Measurements from ENCODE around the gene SCEL.
"Not testable (repeated sequence)": the region's sequence is repeated elsewhere in the genome, so short reads cannot be mapped to it uniquely, and the experiment has no call there.

SCEL gene

DNA sequence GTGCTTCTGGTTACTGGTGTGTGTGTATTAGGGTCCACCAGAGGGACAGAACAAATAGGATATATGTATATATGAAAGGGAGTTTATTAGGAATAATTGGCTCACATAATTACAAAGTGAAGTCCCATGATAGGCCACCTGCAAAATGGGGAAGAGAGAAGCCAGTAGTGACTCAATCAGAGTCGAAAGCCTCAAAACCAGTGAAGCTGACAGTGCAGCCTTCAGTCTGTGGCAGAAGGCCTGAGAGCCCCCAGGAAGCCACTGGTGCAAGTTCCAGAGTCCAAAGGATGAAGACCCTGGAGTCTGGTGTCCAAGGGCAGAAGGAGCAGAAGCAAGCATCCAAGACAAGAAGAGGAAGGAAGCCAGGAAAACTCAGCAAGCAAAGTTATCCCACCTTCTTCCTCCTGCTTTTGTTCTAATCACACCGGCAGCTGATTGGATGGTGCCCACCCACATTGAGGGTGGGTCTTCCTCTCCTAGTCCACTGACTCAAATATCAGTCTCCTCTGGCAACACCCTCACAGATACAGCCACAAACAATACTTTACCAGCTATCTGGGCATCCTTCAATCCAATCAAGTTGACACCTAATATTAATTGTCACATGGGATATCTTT is 21.7 kb upstream of the SCEL start:
- Mint-ChIP-seq H3K27ac (peak overlapping the region; percentile 56), H3K36me3 (no peaks in the 10 kb centered on the region), H3K9me3 (no peaks in the 10 kb centered on the region), H3K4me1 (peaks cover 18% of the 10 kb centered on the region), H3K4me3 (peak overlapping the region; percentile 41), H3K27me3 (no peaks in the 10 kb centered on the region)
- peak in 1 of 2 donors; percentile 18 for DNase-seq (ENCODE audit: low spot score in 2 of 2)
- peak; percentile 93 for ATAC-seq (ENCODE audit: low read depth)

DNA sequence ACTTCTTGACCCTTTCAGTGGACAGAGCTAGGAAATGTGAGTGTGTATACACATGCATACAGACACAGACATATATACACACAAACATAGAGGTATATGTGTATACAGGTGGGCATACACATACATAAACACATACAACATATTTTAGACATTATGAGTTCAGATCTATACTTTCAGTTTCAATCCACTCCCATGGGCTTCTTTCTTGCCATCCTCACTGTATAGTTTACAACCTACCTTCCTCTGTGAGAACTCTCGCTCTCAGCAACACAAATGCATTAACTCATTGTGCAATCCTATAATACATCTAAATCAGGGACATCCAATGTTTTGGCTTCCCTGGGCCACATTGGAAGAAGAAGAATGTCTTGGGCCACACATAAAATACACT is 21.2 kb upstream of the SCEL start:
- Mint-ChIP-seq H3K9me3 (no peaks in the 10 kb centered on the region), H3K4me3 (peak overlapping the region; percentile 27), H3K27ac (peak overlapping the region; percentile 56), H3K36me3 (no peaks in the 10 kb centered on the region), H3K27me3 (no peaks in the 10 kb centered on the region), H3K4me1 (peaks cover 18% of the 10 kb centered on the region)
- ATAC-seq (ENCODE audit: low read depth): peak; percentile 77
- DNase-seq (ENCODE audit: low spot score in 2 of 2): no peak

DNA sequence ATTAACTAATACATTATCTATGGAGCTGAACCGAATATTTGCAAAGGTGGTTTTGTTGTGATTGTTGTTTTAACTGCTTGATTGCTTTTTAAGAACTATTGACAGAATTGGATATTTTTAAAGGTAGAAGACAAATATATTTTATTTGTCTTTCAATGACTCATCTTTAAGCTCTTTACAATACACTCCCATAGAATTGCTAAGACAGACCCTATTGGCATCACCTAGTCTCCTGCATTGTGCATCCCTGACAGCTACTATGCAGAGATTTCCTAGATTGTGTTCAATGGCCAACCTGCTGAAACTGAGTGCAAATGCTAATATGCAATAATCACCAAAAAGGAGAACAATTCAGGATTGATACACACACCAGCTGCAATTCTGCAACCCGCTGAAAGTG is 19.7 kb upstream of the SCEL start:
- H3K36me3 Mint-ChIP-seq: no peaks in the 10 kb centered on the region
- H3K27me3 Mint-ChIP-seq: peaks cover 2% of the 10 kb centered on the region
- ATAC-seq (ENCODE audit: low read depth): no peak
- H3K4me3 Mint-ChIP-seq: no peak overlapping the region
- no peak for DNase-seq (ENCODE audit: low spot score in 2 of 2)
- peaks cover 18% of the 10 kb centered on the region for H3K4me1 Mint-ChIP-seq
- H3K9me3 Mint-ChIP-seq: no peaks in the 10 kb centered on the region
- H3K27ac Mint-ChIP-seq: no peak overlapping the region

DNA sequence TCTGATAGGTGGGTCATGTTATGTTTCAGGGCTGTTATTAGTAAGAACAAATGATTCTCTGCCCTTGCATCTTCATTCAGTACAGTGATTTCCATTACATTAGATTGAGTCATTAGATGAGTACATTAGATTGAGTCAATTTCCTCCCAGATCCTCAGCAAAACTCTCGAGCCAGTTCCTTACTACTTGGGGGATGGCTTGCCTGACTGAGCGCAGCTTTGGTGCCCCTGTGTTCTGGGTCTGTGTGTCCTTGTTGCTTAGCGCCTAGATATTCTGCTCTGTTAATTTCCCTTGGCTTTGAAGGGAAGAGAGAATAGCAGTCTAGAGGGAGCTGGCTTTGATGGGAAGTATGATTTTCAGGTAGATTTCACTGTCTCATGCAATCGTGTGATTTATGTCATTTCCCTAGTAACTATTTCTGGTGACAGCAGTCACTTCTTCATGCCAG is 19.1 kb upstream of the SCEL start:
- Mint-ChIP-seq H3K27ac (no peak overlapping the region), H3K9me3 (no peaks in the 10 kb centered on the region), H3K4me3 (no peak overlapping the region), H3K36me3 (no peaks in the 10 kb centered on the region), H3K4me1 (peaks cover 18% of the 10 kb centered on the region), H3K27me3 (peaks cover 2% of the 10 kb centered on the region)
- no peak for ATAC-seq (ENCODE audit: low read depth)
- DNase-seq (ENCODE audit: low spot score in 2 of 2): no peak

DNA sequence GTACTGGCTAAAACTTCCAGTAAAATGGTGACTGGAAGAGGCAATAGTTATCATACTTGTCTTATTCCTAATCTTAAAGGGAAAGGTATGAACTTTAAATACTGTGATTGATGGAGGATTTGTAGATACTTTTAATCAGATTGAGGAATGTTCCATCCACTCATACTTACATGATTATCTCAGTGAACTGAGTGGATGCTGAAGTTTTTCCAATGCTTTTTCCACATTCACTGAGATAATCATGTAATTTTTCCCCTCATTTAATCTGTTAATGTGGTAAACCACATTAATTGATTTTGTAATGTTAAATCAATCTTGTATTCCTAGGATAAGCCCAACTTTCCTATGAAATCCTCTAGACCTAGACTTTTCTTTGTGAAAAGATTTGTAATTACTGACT is 17.2 kb upstream of the SCEL start:
- H3K27me3 Mint-ChIP-seq: peaks cover 2% of the 10 kb centered on the region
- ATAC-seq (ENCODE audit: low read depth) (no peak), DNase-seq (ENCODE audit: low spot score in 2 of 2) (no peak)
- no peaks in the 10 kb centered on the region for H3K36me3 Mint-ChIP-seq
- H3K4me3 Mint-ChIP-seq: no peak overlapping the region
- no peaks in the 10 kb centered on the region for H3K9me3 Mint-ChIP-seq
- H3K4me1 Mint-ChIP-seq: peaks cover 20% of the 10 kb centered on the region
- no peak overlapping the region for H3K27ac Mint-ChIP-seq

DNA sequence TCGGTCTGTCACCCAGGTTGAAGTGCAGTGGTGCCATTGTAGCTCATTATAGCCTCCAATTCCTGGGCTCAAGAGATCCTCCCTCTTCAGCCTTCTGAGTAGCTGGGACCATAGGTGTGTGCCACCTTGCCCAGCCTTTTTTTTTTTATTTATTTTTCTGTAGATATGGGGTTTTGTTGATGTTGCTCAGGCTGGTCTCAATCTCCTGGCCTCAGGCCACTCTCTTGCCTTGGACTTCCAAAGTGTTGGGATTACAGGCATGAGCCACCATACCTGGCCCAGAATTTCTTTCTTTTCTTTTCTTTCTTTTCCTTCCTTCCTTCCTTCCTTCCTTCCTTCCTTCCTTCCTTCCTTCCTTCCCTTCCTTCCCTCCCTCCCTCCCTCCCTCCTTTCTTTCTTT is 16.1 kb upstream of the SCEL start:
- H3K4me3 Mint-ChIP-seq; H3K9me3 Mint-ChIP-seq; H3K27ac Mint-ChIP-seq; H3K27me3 Mint-ChIP-seq; ATAC-seq (ENCODE audit: low read depth); H3K4me1 Mint-ChIP-seq; DNase-seq (ENCODE audit: low spot score in 2 of 2); H3K36me3 Mint-ChIP-seq: not testable (repeated sequence)

DNA sequence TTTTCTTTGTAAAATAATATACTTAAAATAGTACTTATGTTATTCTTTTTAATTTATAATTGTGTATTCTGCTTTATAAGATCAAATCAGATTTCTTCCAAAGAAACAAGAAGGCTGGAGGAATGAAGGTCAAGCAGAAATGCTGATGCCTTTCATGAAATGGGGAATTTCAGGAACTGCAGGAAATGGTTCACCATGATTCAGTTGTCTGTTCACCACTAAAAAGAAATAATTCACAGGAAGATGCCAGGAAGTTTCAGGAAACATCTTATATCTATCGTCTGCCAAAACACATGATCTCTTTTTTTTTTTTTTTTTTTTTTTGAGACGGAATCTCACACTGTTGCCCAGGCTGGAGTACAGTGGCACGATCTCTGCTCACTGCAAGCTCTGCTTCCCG is 15.7 kb upstream of the SCEL start:
- Mint-ChIP-seq H3K9me3 (no peaks in the 10 kb centered on the region), H3K36me3 (no peaks in the 10 kb centered on the region), H3K4me1 (peaks cover 8% of the 10 kb centered on the region), H3K27ac (no peak overlapping the region), H3K4me3 (no peak overlapping the region), H3K27me3 (peaks cover 2% of the 10 kb centered on the region)
- no peak for DNase-seq (ENCODE audit: low spot score in 2 of 2)
- no peak for ATAC-seq (ENCODE audit: low read depth)

DNA sequence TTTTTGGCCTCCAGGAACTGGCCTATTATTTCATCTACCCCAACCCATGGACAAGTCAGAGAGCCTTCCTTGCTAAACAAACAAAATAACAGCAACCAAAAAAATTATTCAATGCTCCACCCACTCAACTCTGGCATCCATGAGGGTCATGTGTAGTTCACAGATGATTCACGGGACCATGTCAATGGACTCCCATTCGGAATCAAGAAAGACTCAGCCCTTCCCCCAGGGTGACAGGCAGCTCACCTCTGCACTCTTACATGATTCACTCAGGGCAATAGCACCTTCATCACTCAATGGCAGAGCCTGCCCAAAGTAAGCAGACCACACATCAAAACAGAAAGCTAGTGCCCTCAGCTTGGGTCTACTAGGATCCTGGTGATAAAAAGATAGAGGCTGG is 14.3 kb upstream of the SCEL start:
- H3K36me3 Mint-ChIP-seq: no peaks in the 10 kb centered on the region
- no peak overlapping the region for H3K4me3 Mint-ChIP-seq
- H3K27ac Mint-ChIP-seq: no peak overlapping the region
- ATAC-seq (ENCODE audit: low read depth): no peak
- no peaks in the 10 kb centered on the region for H3K9me3 Mint-ChIP-seq
- H3K27me3 Mint-ChIP-seq: peaks cover 5% of the 10 kb centered on the region
- no peak for DNase-seq (ENCODE audit: low spot score in 2 of 2)
- H3K4me1 Mint-ChIP-seq: peaks cover 5% of the 10 kb centered on the region

DNA sequence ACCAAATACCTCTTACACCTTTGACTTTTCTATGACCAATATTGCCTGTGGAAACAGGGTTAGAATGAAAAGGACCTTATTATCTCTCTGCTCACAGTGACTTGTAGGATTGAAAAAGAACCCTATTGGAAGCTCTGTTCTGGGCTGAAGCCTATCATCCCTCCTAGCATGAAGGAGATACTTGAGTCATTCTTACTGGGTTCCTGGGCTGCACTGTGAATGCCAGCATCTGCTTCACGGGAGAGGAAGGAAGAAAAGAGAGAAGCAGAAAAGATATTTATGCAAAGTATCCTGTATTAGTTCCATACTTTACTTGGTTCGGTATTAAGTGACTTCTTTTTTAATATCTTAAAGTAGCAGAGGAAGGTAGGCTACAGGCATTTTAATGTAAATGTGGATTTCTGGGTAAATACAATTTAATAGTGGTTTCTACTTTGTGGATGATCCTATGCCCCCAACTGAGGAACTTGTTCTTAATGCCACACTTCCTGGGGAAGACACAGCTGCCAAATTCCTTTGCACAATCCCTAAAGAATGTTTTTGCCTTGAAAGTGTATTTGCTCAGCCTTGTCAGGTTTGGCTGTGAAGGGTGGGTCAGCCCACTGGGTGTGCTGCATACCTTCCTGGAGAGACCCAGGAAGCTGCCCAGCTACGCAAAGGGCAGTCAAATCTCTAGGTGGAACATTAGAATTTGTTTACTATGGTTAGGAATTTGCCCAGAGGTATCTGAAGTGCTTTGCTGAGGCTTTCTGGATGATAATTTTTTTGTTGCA is 13.7 kb upstream of the SCEL start:
- ATAC-seq (ENCODE audit: low read depth): no peak
- no peak overlapping the region for H3K4me3 Mint-ChIP-seq

DNA sequence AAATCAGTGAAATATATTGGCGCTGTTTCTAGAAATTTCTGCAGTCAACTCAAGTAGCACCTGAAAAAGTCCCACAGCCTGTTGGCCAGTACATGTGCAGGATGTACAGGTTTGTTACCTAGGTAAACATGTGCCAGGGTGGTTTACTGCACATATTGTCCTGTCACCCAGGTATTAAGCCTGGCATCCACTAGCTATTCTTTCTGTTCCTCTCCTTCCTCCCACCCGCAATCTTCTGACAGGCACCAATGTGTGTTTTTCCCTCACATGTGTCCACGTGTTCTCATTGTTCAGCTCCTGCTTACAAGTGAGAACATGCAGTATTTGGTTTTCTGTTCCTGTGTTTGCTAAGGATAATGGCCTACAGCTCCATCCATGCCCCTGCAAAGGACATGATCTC is 13.1 kb upstream of the SCEL start:
- Mint-ChIP-seq H3K4me3 (no peak overlapping the region), H3K27me3 (peaks cover 7% of the 10 kb centered on the region), H3K27ac (no peak overlapping the region), H3K36me3 (no peaks in the 10 kb centered on the region), H3K9me3 (no peaks in the 10 kb centered on the region), H3K4me1 (peaks cover 2% of the 10 kb centered on the region)
- DNase-seq (ENCODE audit: low spot score in 2 of 2): no peak
- ATAC-seq (ENCODE audit: low read depth): no peak

More for the DNA sequence above, 13.7 kb upstream of the SCEL start:
- no peak overlapping the region for H3K27ac Mint-ChIP-seq
- H3K36me3 Mint-ChIP-seq: no peaks in the 10 kb centered on the region
- no peak for DNase-seq (ENCODE audit: low spot score in 2 of 2)
- H3K4me1 Mint-ChIP-seq: peaks cover 2% of the 10 kb centered on the region
- peaks cover 5% of the 10 kb centered on the region for H3K27me3 Mint-ChIP-seq
- H3K9me3 Mint-ChIP-seq: no peaks in the 10 kb centered on the region

DNA sequence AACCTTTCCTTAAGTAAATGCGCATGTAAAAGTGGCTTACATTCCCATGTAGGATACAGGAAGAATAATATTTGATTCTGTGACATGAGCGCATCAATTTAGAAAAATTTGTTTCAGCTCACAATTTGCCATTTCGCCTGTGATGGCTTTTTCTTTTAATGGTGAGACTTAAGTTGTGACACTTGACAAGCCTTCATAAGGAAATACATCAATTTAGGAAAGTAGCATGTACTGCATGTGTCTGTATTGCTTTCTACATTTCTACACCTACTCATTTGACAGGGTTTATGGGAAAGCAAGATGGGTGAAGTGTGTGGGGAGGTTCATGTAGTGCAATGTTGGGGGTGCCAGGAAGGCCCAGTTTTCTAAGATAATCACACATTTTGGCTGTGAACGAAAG is 12.1 kb upstream of the SCEL start:
- Mint-ChIP-seq H3K4me1 (peaks cover 2% of the 10 kb centered on the region), H3K4me3 (no peak overlapping the region), H3K27ac (no peak overlapping the region), H3K27me3 (peaks cover 7% of the 10 kb centered on the region), H3K36me3 (no peaks in the 10 kb centered on the region), H3K9me3 (no peaks in the 10 kb centered on the region)
- DNase-seq (ENCODE audit: low spot score in 2 of 2) (no peak), ATAC-seq (ENCODE audit: low read depth) (no peak)

DNA sequence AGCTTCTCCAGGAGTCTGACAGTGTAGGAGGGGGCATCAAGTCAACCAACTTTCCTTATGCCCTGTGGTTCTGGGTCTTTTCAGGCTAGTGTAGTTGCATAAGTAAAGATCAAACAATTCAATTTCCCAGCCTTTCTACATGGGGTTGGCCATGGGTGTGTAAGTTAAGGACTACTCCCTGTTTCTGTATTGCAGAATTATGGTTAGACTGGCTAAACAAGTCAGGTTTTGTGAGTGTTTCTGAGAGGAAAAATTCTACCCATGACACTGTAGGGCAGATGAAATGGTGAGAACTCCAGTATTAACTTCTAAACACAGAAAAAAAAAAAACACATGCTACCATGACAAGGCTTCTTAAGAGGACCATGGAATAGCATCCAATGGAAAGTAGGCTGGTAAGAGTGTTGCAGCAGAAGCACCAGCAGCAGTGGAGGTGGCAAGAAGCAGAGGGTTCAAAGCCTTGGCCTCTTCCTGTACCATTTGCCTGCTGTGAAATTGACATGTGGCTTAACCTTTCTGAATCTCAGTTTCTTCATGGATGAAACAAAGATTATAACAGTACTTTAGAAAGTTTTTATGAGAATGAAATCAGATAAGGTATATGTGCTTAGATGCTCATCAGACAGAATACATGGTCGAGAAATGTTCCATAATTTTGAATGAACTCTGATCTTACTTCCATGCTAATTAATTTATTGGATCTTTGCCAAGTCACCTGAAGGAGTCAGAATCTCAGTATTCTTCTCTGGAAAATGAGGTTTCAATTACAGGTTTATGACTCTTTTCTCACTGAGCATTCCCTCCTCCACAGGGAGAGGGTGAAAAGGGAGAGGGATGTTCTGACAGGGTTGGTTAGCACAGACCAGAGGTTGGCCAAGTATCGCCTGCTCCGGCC is 11.4 kb upstream of the SCEL start:
- ATAC-seq (ENCODE audit: low read depth) (no peak), DNase-seq (ENCODE audit: low spot score in 2 of 2) (no peak)
- H3K4me1 Mint-ChIP-seq: peaks cover 2% of the 10 kb centered on the region
- H3K27me3 Mint-ChIP-seq: peaks cover 7% of the 10 kb centered on the region
- H3K4me3 Mint-ChIP-seq: no peak overlapping the region
- H3K9me3 Mint-ChIP-seq: no peaks in the 10 kb centered on the region
- no peaks in the 10 kb centered on the region for H3K36me3 Mint-ChIP-seq
- H3K27ac Mint-ChIP-seq: no peak overlapping the region

DNA sequence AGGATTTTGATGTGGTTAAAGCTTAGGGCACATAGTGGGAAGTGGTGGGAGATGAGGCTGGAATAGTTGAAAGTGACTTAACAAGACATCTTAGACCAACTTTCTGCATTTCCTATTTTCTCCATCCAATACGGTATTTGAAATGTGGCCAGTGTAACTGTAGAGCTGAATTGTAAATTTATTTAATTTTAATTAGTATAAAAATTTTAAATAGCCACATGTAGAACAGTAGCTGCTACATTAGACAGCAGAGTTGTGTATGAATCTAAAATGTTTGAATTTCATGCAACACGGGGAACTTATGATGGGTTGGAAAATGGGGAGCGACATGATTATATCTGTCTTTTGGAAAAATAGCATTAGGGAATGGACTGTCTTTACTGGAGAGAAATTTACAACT is 7.1 kb upstream of the SCEL start:
- no peak for DNase-seq (ENCODE audit: low spot score in 2 of 2)
- no peak overlapping the region for H3K27ac Mint-ChIP-seq
- H3K36me3 Mint-ChIP-seq: no peaks in the 10 kb centered on the region
- H3K4me3 Mint-ChIP-seq: no peak overlapping the region
- peaks cover 7% of the 10 kb centered on the region for H3K27me3 Mint-ChIP-seq
- no peaks in the 10 kb centered on the region for H3K9me3 Mint-ChIP-seq
- no peak for ATAC-seq (ENCODE audit: low read depth)
- no peaks in the 10 kb centered on the region for H3K4me1 Mint-ChIP-seq

DNA sequence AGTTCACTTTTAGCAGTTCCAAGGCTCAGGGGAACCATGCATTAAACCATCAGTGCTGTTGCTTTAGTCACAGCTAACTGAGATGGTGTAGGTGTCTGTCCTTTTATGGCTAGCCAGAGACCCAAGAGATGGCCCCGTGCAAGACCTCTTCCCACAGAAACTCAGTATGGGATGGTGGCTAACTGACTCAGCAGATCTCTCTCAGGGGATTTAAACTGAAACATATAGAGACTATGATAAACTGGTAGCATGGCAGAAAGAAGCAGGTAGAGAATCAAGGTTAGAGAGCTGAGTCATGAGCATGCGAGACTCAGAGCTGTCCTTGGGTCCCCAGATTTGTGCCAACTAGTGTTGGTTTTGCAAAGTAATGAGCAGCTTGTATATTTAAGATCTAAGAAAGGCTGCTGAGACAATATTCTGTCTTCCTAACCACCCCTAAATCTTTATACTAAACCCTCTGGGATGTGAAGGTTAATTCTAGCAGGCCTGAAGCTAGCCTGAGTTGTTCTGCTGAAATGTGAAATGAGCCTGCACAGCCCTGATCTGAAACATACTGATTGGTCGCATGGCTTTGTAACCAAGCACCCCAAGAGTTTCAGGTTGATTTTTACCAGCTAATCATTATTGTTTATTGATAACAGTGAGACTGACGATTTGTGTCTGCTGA is 6.5 kb upstream of the SCEL start:
- ATAC-seq (ENCODE audit: low read depth) (no peak), DNase-seq (ENCODE audit: low spot score in 2 of 2) (no peak)
- H3K27ac Mint-ChIP-seq: no peak overlapping the region
- H3K27me3 Mint-ChIP-seq: peaks cover 7% of the 10 kb centered on the region
- no peaks in the 10 kb centered on the region for H3K4me1 Mint-ChIP-seq
- H3K36me3 Mint-ChIP-seq: no peaks in the 10 kb centered on the region
- H3K9me3 Mint-ChIP-seq: no peaks in the 10 kb centered on the region
- H3K4me3 Mint-ChIP-seq: no peak overlapping the region

All from memory B cell (primary cell).